HG02970 (cell line): ENCODE data around the gene SRSF7.
"Not testable (repeated sequence)": the region's sequence is repeated elsewhere in the genome, so short reads cannot be mapped to it uniquely, and the experiment has no call there.

Source experiments
- ATAC-seq: cut with Tn5 transposase; IDR thresholded peaks from one replicate; pipeline ENCODE4 v1.9.1; 2021; ENCODE audit warnings: mild to moderate bottlenecking, moderate library complexity, moderate number of reproducible peaks; ENCODE audit not compliant: unreplicated experiment, low FRiP score

SRSF7 gene

GRCh38 chr2:38734299-38735058 lies 16.7 kb downstream of the SRSF7 start:
- ATAC-seq, result no peak

- ATAC-seq, result no peak
Measured at GRCh38 chr2:38733300-38733971, 17.7 kb downstream of the SRSF7 start.

DNA sequence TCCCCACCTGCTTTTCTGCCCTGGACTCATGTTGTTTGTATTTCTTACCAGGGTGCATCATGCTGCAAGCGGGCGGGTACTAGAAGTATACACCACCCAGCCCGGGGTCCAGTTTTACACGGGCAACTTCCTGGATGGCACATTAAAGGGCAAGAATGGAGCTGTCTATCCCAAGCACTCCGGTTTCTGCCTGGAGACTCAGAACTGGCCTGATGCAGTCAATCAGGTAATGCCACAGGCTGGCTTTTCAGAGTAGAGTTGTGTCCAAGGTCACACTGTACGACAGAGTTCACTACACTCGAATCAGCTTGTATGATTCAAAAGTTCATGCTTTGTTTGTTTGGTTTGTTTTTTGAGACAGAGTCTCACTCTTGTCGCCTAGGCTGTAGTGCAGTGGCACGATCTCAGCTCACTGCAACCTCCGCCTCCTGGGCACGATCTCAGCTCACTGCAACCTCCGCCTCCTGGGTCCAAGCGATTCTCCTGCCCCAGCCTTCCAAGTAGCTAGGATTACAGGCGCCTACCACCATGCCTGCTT lies 19.4 kb downstream of the SRSF7 start:
- ATAC-seq, result no peak

- ATAC-seq, result no peak
Measured at GRCh38 chr2:38731090-38731489, 20.1 kb downstream of the SRSF7 start.

DNA sequence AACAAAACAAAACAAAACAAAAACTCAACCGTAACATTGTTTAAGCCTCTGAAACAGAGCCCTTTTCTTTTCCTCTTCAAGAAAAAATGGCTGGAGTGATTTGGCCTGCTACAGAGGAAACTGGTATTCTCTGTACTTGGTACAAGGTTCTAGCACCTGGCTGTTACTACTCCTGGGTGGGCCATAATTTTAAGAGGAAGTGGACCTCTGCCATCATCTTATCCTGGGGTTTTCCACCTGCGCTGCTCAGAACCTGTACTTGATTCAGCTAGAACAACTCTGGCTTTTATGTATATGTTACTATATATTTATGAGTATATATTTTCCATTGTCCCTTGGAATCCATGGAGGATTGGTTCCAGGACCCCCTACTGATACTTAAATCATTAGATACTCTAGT lies 22.5 kb downstream of the SRSF7 start:
- no peak for ATAC-seq

DNA sequence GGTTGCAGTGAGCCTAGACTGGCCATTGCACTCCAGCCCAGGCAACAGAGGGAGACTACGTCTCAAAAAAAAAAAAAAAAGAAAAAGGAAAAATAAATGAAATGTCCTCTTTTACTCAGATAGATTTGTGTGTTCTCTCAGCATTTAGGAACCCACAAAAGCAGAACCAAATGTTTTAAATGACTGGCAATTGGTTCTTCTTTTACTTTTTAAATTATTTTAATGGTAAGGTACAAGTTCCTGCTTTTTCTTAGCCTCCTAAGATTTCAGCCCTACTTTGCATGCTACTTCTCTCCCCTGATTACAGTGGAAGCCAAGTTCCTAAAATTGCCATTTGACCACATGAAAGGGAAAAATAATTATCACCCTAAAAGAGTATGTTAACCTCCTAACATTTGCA lies 23.5 kb downstream of the SRSF7 start:
- ATAC-seq, result no peak

DNA sequence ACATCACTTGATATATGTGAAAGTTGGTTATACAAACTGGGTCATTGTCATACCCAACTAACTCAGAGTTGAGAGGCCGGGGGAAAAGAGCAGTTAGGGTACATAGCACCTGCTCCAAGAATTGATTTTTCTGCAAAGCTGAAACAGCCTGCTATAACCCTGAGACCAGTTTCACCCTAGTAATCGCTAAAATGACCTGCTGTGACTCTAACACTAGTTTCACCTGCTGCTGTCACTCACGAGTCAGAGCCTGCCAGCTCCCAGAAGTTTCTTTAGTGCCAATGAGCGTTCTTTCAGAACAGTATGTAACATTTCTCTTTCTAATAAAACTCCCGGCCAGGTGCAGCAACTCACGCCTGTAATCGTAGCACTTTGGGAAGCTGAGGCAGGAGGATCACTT lies 28.0 kb downstream of the SRSF7 start:
- no peak for ATAC-seq

- no peak for ATAC-seq
Measured at GRCh38 chr2:38722271-38723061, 28.7 kb downstream of the SRSF7 start.

DNA sequence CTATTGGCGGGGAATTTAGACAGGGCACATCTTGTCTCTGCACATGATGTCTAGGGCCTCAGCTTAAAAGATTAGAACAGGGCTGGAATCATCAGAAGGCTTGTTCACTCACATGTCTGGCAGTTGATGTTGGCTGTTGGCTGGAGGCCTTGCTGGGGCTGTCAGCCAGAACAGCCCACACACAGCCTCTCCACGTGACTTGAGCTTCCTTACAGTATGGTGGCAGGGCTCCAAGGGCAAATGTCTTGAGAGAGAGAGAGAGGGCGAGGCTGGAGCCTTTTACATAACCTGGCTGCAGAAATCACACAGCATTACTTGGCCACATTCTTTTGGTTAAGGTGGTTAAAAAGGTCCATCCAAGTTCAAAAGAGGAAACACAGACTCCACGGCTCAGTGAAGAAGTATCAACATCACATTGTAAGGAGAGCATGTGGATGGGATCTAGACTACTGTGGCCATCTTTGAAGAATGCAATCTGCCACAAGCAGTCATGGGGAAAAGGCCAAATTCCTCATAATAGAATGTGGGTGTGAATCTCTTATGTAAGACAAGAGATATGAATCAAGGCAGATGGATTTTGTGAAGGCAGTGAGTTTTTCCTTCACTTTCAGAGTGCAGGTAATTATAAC lies 30.4 kb downstream of the SRSF7 start:
- ATAC-seq, result no peak

GRCh38 chr2:38719706-38720105 lies 31.5 kb downstream of the SRSF7 start:
- ATAC-seq, result no peak

GRCh38 chr2:38718601-38719000 lies 32.6 kb downstream of the SRSF7 start:
- ATAC-seq, result no peak

- no peak for ATAC-seq
Measured at GRCh38 chr2:38716185-38716584, 35.0 kb downstream of the SRSF7 start.

GRCh38 chr2:38714941-38715340 lies 36.2 kb downstream of the SRSF7 start:
- not testable (repeated sequence) for ATAC-seq

- no peak for ATAC-seq
Measured at GRCh38 chr2:38713338-38713737, 37.8 kb downstream of the SRSF7 start.

DNA sequence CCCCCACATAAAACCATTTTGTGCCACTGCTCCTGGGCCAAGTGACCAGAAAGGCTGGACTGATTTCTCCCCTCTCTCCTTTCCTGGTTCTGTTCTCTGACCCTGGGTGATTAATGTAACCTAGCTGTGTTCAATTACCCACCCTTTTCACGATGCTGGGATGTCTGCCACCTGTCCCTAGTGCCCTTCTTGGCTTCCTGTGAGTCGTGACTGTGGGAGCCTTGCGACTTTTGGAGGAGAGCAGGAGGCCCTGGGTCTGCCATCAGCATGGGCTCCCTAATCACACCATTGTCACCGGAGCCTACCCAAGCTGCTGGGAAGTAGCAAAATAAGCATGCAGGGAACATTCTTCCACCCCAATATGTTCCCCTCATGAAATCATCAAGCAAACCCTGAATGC lies 38.3 kb downstream of the SRSF7 start:
- ATAC-seq, result no peak

GRCh38 chr2:38712413-38712812 lies 38.7 kb downstream of the SRSF7 start:
- ATAC-seq, result no peak

- ATAC-seq, result no peak
Measured at GRCh38 chr2:38711558-38711957, 39.6 kb downstream of the SRSF7 start.

DNA sequence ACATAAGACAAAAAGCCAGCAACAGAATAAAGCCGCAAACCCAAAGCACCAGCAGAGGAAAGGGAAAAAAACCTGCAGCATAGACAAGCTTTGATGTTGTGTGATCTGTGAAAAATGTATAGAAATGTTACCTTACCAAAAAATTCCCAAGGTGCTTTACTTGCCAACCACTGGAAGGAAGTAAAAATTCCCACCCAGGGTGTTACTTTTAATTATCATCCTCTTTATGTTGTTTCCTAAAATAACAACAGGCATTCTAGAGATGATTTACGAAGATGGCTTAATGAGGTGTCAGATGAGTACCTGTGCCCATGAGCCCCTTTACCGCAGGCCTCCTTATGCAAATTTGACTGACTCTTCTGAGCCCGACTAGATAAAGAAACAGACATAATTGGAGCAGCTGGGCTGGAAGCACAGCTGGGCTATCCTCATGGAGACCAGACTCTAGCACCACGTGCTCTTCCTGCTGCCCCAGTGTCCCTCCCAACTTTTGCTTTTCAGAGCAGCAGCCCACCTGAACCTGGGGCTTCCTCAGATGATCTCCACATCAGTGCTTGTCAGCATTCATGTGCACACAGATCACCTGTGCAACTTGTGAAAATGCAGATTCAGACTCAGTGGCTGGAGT lies 41.5 kb downstream of the SRSF7 start:
- ATAC-seq, result no peak

- no peak for ATAC-seq
Measured at GRCh38 chr2:38708900-38709566, 42.1 kb downstream of the SRSF7 start.

- ATAC-seq, result not testable (repeated sequence)
Measured at GRCh38 chr2:38708491-38708890, 42.7 kb downstream of the SRSF7 start.
